ENCODE data around the gene NHLRC1.

The NHLRC1 gene

DNA sequence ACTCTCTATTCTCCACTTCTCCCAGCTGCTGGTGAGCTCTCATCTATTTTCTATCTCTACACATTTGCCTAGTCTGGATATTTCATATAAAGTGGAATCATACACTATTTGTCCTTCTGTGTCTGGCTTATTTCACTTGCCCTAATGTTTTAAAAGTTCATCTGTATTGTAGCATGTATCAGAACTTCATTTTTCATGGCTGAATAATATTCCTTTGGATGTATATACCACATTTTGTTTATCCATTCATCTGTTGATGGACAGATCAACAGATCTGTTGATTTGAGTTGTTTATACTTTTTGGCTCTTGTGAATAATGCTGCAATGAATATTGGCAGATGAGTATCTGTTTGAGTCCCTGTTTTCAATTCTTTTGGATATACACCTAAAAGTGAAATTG is 49.6 kb downstream of the NHLRC1 start:
- TF ChIP-seq, protein P1, sequence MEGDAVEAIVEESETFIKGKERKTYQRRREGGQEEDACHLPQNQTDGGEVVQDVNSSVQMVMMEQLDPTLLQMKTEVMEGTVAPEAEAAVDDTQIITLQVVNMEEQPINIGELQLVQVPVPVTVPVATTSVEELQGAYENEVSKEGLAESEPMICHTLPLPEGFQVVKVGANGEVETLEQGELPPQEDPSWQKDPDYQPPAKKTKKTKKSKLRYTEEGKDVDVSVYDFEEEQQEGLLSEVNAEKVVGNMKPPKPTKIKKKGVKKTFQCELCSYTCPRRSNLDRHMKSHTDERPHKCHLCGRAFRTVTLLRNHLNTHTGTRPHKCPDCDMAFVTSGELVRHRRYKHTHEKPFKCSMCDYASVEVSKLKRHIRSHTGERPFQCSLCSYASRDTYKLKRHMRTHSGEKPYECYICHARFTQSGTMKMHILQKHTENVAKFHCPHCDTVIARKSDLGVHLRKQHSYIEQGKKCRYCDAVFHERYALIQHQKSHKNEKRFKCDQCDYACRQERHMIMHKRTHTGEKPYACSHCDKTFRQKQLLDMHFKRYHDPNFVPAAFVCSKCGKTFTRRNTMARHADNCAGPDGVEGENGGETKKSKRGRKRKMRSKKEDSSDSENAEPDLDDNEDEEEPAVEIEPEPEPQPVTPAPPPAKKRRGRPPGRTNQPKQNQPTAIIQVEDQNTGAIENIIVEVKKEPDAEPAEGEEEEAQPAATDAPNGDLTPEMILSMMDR (IDR thresholded peaks at IDR 0.05; ENCODE audit: borderline replicate concordance, insufficient read depth, low read depth, low read length), result no peak

DNA sequence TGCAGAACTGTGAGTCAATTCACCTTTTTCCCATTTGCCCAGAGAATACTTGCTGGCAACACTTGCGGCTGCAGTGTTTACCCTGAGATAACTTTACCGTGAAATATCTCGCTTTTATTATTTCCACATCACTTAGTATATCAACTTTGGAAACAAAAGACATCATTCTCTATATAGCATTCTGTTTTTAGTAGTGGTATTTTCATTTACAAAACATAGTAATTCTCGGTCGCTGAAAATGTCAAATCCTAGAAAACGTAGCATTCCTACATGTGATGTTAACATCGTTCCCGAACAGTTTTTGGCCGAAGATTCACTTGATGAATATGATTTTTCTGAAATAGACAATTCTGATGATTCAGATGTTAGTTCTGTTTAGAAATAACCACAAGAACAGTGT is 52.0 kb downstream of the NHLRC1 start:
- no peak overlapping the region for H3K4me3 ChIP-seq (ENCODE audit: low read depth, low read length)
- TF ChIP-seq, protein P1 (IDR thresholded peaks at IDR 0.05; ENCODE audit: borderline replicate concordance, insufficient read depth, low read depth, low read length), result no peak

More for the DNA sequence above, 49.6 kb downstream of the NHLRC1 start:
- H3K4me3 ChIP-seq (ENCODE audit: low read depth, low read length), result no peak overlapping the region
